Hepatocyte (in vitro differentiated cells): Measurements from ENCODE around the gene SHROOM4. TPM values are rescaled to one million over a fixed set of nuclear protein-coding genes. Genes with fewer than 3 reads are reported as not detected.
A peak's percentile ranks its signal among the peaks of the same experiment; 100 is the strongest.

ENCODE experiments used
- DNase-seq: peaks from one replicate; pipeline ENCODE4 v3.0.0-alpha.2; 2016; ENCODE audit warnings: low spot score
- H2AFZ ChIP-seq: fragments of 200-600 bp; sonication (generic); 2 replicates; pipeline ENCODE4 v1.6.0; 2016; ENCODE audit warnings: antibody characterized with exemption, mild to moderate bottlenecking
- H3K27ac ChIP-seq: fragments of 200-600 bp; sonication (generic); 2 replicates; pipeline ENCODE4 v1.5.1; 2016; ENCODE audit warnings: mild to moderate bottlenecking
- H3K27me3 ChIP-seq: fragments of 200-600 bp; sonication (generic); 2 replicates; pipeline ENCODE4 v1.6.1; 2016
- H3K36me3 ChIP-seq: fragments of 200-600 bp; sonication (generic); replicated peaks from 2 replicates; pipeline ENCODE4 v1.5.1; 2016; ENCODE audit warnings: low read depth; ENCODE audit not compliant: insufficient read depth
- H3K4me1 ChIP-seq: fragments of 200-600 bp; sonication (generic); 2 replicates; pipeline ENCODE4 v1.5.1; 2016; ENCODE audit warnings: mild to moderate bottlenecking, moderate library complexity; ENCODE audit not compliant: insufficient read depth
- H3K4me2 ChIP-seq: fragments of 200-600 bp; sonication (generic); 2 replicates; pipeline ENCODE4 v1.6.0; 2016
- H3K4me3 ChIP-seq: fragments of 200-600 bp; sonication (generic); 2 replicates; pipeline ENCODE4 v1.5.1; 2016; ENCODE audit warnings: mild to moderate bottlenecking
- H3K79me2 ChIP-seq: fragments of 200-600 bp; sonication (generic); 2 replicates; pipeline ENCODE4 v1.6.0; 2017; ENCODE audit warnings: mild to moderate bottlenecking
- H3K9me2 ChIP-seq: fragments of 200-600 bp; sonication (generic); replicated peaks from 2 replicates; pipeline ENCODE4 v1.6.0; 2017; ENCODE audit warnings: mild to moderate bottlenecking; ENCODE audit not compliant: insufficient read depth
- H3K9me3 ChIP-seq: fragments of 200-600 bp; sonication (generic); 2 replicates; pipeline ENCODE4 v1.5.1; 2016; ENCODE audit warnings: low read depth, mild to moderate bottlenecking
- H4K20me1 ChIP-seq: fragments of 200-600 bp; sonication (generic); 2 replicates; pipeline ENCODE4 v1.6.0; 2016; ENCODE audit warnings: mild to moderate bottlenecking; ENCODE audit not compliant: insufficient read depth, poor library complexity, severe bottlenecking
- CTCF ChIP-seq: fragments of 200-600 bp; sonication (generic); IDR thresholded peaks from 2 replicates; pipeline ENCODE4 v1.5.1; 2016; ENCODE audit warnings: antibody characterized with exemption, mild to moderate bottlenecking; ENCODE audit not compliant: poor library complexity
- EZH2 ChIP-seq: fragments of 200-600 bp; sonication (generic); IDR thresholded peaks from 2 replicates; pipeline ENCODE4 v1.6.1; 2016; ENCODE audit warnings: antibody characterized with exemption, mild to moderate bottlenecking, borderline replicate concordance
- EZH2phosphoT487 ChIP-seq: fragments of 200-600 bp; sonication (generic); IDR thresholded peaks from one replicate; pipeline ENCODE4 v1.6.1; 2018; ENCODE audit warnings: antibody characterized with exemption, mild to moderate bottlenecking, low read depth, moderate library complexity; ENCODE audit not compliant: unreplicated experiment, severe bottlenecking
- WGBS: methylation state at CpG from one replicate; pipeline ENCODE4 v1.1.6; 2016; ENCODE audit warnings: low lambda C conversion rate; ENCODE audit errors: missing lambda C conversion rate; 5-methylcytosine and 5-hydroxymethylcytosine counted together
- polyA plus RNA-seq: library from polyadenylated mRNA; unstranded; fragments of >200 nt; fragmentation: Nextera tagmentation; extraction: Ambion mirVana; gene quantifications from 2 replicates; pipeline ENCODE4 v1.2.1, GENCODE V29; 2016
- total RNA-seq: library from RNA; depleted of rRNA; stranded (reverse); fragments of >200 nt; gene quantifications from 2 replicates; pipeline ENCODE4 v1.2.3, GENCODE V29; 2014

Gene SHROOM4
- total and polyA plus RNA-seq, 2 experiments from 2014 or later, result 1.6 to 7.1 TPM

GRCh38 chrX:50812995-50813842 lies 775 bp downstream of the SHROOM4 start:
- Histone ChIP-seq H3K4me1 (peaks cover 5% of the 10 kb centered on the region), H3K79me2 (peaks cover 31% of the 10 kb centered on the region), H3K36me3 (no peaks in the 10 kb centered on the region), H3K4me3 (peak overlapping the region; percentile 70), H3K27me3 (no peaks in the 10 kb centered on the region), H3K4me2 (peak overlapping the region; percentile 85), H2AFZ (peak overlapping the region; percentile 57), H3K27ac (peak overlapping the region; percentile 95), H3K9me3 (no peaks in the 10 kb centered on the region), H3K9me2 (no peaks in the 10 kb centered on the region), H4K20me1 (no peaks in the 10 kb centered on the region)
- DNase-seq, result peak; percentile 52
- no peak for TF ChIP-seq EZH2phosphoT487
- TF ChIP-seq EZH2, result no peak
- no peak for TF ChIP-seq CTCF
- WGBS, result 39% methylated on average over 51 of the region's 59 CpGs

GRCh38 chrX:50805276-50805675 lies 8.7 kb downstream of the SHROOM4 start:
- Histone ChIP-seq H3K27ac (peak overlapping the region; percentile 8), H2AFZ (no peak overlapping the region), H3K4me2 (no peak overlapping the region), H3K9me3 (no peaks in the 10 kb centered on the region), H3K79me2 (peaks cover 36% of the 10 kb centered on the region), H4K20me1 (no peaks in the 10 kb centered on the region), H3K4me1 (peaks cover 13% of the 10 kb centered on the region), H3K27me3 (no peaks in the 10 kb centered on the region), H3K36me3 (no peaks in the 10 kb centered on the region), H3K4me3 (no peak overlapping the region), H3K9me2 (no peaks in the 10 kb centered on the region)
- 58% methylated on average over 4 of the region's 4 CpGs for whole genome bisulfite sequencing
- DNase-seq, result no peak
- no peak for TF ChIP-seq EZH2
- no peak for TF ChIP-seq EZH2phosphoT487
- TF ChIP-seq CTCF, result no peak

- WGBS, result 38% methylated on average over 2 of the region's 2 CpGs
- H3K4me1 ChIP-seq, result peaks cover 30% of the 10 kb centered on the region
- H3K9me2 ChIP-seq, result no peaks in the 10 kb centered on the region
- no peaks in the 10 kb centered on the region for H3K9me3 ChIP-seq
- TF ChIP-seq CTCF, result no peak
- no peak for TF ChIP-seq EZH2phosphoT487
- no peak for TF ChIP-seq EZH2
- H3K4me3 ChIP-seq, result no peak overlapping the region
- no peak for DNase-seq
- no peak overlapping the region for H2AFZ ChIP-seq
- peak overlapping the region; percentile 94 for H3K27ac ChIP-seq
- H3K4me2 ChIP-seq, result no peak overlapping the region
- H4K20me1 ChIP-seq, result no peaks in the 10 kb centered on the region
- peaks cover 27% of the 10 kb centered on the region for H3K79me2 ChIP-seq
- no peaks in the 10 kb centered on the region for H3K36me3 ChIP-seq
- H3K27me3 ChIP-seq, result no peaks in the 10 kb centered on the region
These were observed 12.9 kb downstream of the SHROOM4 start for GRCh38 chrX:50801135-50801534.
